Heart right ventricle (tissue), 16 donors: ENCODE measurements around the gene CLEC20A. TPM values are rescaled to one million over a fixed set of nuclear protein-coding genes. Genes with fewer than 3 reads are reported as not detected.

ENCODE experiments used
- ATAC-seq, 8 donors: fragments of 200-7000 bp; cut with Tn5 transposase; one replicate each; pipeline ENCODE4 v1.9.1; 2020; ENCODE audit warnings: mild to moderate bottlenecking in 8 of 8, moderate library complexity in 8 of 8, moderate number of reproducible peaks in 1 of 8
- DNase-seq, 2 donors: peaks; one replicate each; pipeline ENCODE4 v3.0.0-alpha.2; 2020
- H3K27ac ChIP-seq, 10 donors: fragments of 200-600 bp; sonication (generic) in 2 of 10; one replicate each; pipeline versions ENCODE4 v1.5.0 to v1.8.0; 2020 to 2022; ENCODE audit warnings: mild to moderate bottlenecking in 3 of 10
- H3K27me3 ChIP-seq, 7 donors: fragments of 200-600 bp; one replicate each; pipeline ENCODE4 v1.8.0; 2021 to 2022; ENCODE audit warnings: mild to moderate bottlenecking in 2 of 7
- H3K36me3 ChIP-seq, 9 donors: fragments of 200-600 bp; sonication (generic) in 1 of 9; one replicate each; pipeline versions ENCODE4 v1.5.0 to v1.8.0; 2020 to 2022; ENCODE audit warnings: mild to moderate bottlenecking in 2 of 9
- H3K4me1 ChIP-seq, 9 donors: fragments of 200-600 bp; sonication (generic) in 1 of 9; one replicate each; pipeline versions ENCODE4 v1.5.0 to v1.8.0; 2020 to 2022; ENCODE audit warnings: mild to moderate bottlenecking in 4 of 9
- H3K4me3 ChIP-seq, 10 donors: fragments of 200-600 bp; sonication (generic) in 2 of 10; one replicate each; pipeline versions ENCODE4 v1.5.0 to v1.8.0; 2020 to 2022; ENCODE audit warnings: mild to moderate bottlenecking in 7 of 10, moderate library complexity in 2 of 10
- H3K9me3 ChIP-seq, 11 donors: fragments of 200-600 bp in 10 of 11; sonication (generic) in 2 of 11; one replicate each; pipeline versions ENCODE4 v1.5.0 to v1.8.0; 2013 to 2022; ENCODE audit warnings: mild to moderate bottlenecking in 2 of 11, control low read depth in 1 of 11, moderate library complexity in 1 of 11
- CTCF ChIP-seq, 9 donors: fragments of 200-600 bp; sonication (generic) in 2 of 9; IDR thresholded peaks; one replicate each; pipeline versions ENCODE4 v1.5.0 to v1.8.0; 2021 to 2022; ENCODE audit warnings: antibody characterized with exemption in 9 of 9, mild to moderate bottlenecking in 5 of 9, moderate library complexity in 1 of 9
- WGBS, 2 donors: extraction: QIAGEN DNeasy Blood & Tissue Kit; methylation state at CpG; one replicate each; pipeline ENCODE4 v1.1.7; 2013; ENCODE audit warnings: inconsistent platforms in 1 of 2; 5-methylcytosine and 5-hydroxymethylcytosine counted together
- intact Hi-C, 10 donors: fragments of 100-400 bp; cut with DNase I; formaldehyde crosslinking; loops; one replicate each; pipeline versions ENCODE4 v1.11.1 to v1.14.2; 2022
- long read RNA-seq, 3 donors: library from polyadenylated mRNA; unstranded; transcript quantifications; one replicate each; pipeline ENCODE4 v2.0.0, GENCODE V29; 2020 to 2021
- polyA plus RNA-seq, 2 donors: library from polyadenylated mRNA; stranded (reverse); fragments of 200-250 nt; gene quantifications; one replicate each; pipeline ENCODE4 v1.2.3, GENCODE V29; 2013
- total RNA-seq, 10 donors: library from RNA; stranded (reverse); fragmentation: NEBNext Ultra II Directional in 3 of 10; extraction: Animal tissue kit (Norgen Biotek cat#: 25700) in 3 of 10; gene quantifications; one replicate each; pipeline versions ENCODE4 v1.2.1 to v1.2.4, GENCODE V29; 2021 to 2023
- donor health status: Arrhythmogenic right ventricular cardiomyopathy.
- donor health status: ischemic (EF 13 %, LVEDD 7.1; RV severe dilation, severe dysfunction).
- donor health status: healthy with polysubstance abuse.
- donor health status: DM: no; HTN: yes; CAD: no.
- donor health status: DM: no; HTN: no; CAD: no.
- donor health status: ischemic (EF 25% LVEDD 6.9; RV normal size, moderate dysfunction).
- donor health status: ischemic (EF 25% LVEDD 5.7; RV mildly dilated, moderate dysfunction).
- donor health status: healthy.
- donor health status: DM: yes; HTN: yes; CAD: no.
- donor health status: Ischemic cardiomyopathy.
- donor health status: ischemic (EF 35%, LVEDD 5.7; RV mildly dilated, moderate dysfunction).
- donor health status: nonischemic (EF 11% LVEDD 7.7; RV severe dilation, severe dysfunction).
- donor health status: DM: yes; HTN: yes; CAD: no.
- donor health status: PGD.
- donor health status: ischemic (EF 29% LVEDD 5.4; RV normal size, mild dysfunction).
- donor health status: nonischemic (EF 23%, LVEDD 6.1; RV moderate dilation, normal function).

CLEC20A gene
- total RNA-seq = not detected
- not detected for polyA plus RNA-seq
- long read RNA-seq, donor 1 = 0 reads
- long read RNA-seq, donor 2, partial matches to known transcripts = 0 of 1 reads
- long read RNA-seq, donor 2, other reads (novel, unspliced or antisense) = 1 of 1 reads
- long read RNA-seq, donor 3 = 0 reads

DNA sequence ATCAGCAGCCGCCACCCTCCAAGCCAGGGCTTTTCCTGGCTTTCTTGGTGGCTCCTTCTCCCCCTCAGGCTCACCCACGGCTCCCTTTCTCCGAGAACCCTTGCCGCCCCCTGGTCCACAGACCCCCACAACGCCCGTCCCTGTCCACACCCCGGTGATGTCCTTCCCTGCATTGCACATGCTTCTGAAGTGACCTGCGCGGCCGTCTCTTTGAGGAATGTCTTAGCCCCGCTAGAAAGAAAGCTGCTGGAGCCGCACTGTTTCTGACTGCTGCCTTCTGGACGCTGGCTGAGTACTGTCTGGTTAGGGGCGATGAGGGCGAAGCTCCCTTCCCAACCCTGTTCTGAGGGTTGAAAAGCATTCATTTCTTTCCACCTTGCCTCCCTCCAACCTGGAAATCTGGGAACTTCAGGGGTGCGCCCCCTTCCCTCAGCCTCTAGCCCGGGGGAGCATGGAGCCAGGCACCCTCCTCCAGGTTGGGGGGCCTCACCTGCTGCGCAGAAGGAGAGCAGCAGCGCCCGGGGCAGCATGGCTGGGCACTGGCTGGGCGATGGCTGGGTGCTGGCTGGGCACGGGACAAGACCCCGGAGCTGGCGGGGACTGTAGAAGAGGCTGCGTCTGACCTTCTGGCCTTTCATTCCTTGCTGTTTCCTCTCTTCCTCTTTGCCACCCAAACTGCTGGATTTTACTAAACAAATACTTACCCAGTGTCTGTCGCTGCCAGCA is at the start of gene CLEC20A:
Gene CLEC20A (minus strand): TSS at position 555 of the 726 bp plus-strand sequence. CDS start 25 bp downstream, at position 530.
- peaks cover 0 to 12% (median 0%) of the 10 kb centered on the region in 9 donors for H3K4me1 ChIP-seq
- no peaks in the 10 kb centered on the region for H3K27me3 ChIP-seq
- H3K4me3 ChIP-seq = no peak within 1 kb of the TSS
- ATAC-seq (no peak), DNase-seq (no peak)
- H3K9me3 ChIP-seq = no peaks in the 10 kb centered on the region
- no peak for TF ChIP-seq CTCF (IDR thresholded peaks at IDR 0.05)
- intact Hi-C loops = loop anchor here in 1 of 10 donors (10.0 kb wide), 1 partner anchor 192 kb away; no protein-coding TSS in a partner anchor
- WGBS, 2 donors = 95 to 96% methylated on average over 26 of the region's 26 CpGs
- no peak within 1 kb of the TSS for H3K27ac ChIP-seq
- no peaks in the 10 kb centered on the region for H3K36me3 ChIP-seq

- Histone ChIP-seq H3K27me3 (no peaks in the 10 kb centered on the region), H3K4me3 (no peak overlapping the region), H3K27ac (no peak overlapping the region), H3K4me1 (peaks cover 0 to 22% (median 13%) of the 10 kb centered on the region in 9 donors), H3K9me3 (no peaks in the 10 kb centered on the region), H3K36me3 (peaks cover 0 to 3% (median 0%) of the 10 kb centered on the region in 9 donors)
- intact Hi-C loops = loop anchor here in 7 of 10 donors (5.0 kb wide), 3 partner anchors 208 to 823 kb away; partner anchors contain the start of gene AXDND1 (in 1 of the 7)
- WGBS, 2 donors = 84 to 86% methylated on average over 9 of the region's 9 CpGs
- ATAC-seq (no peak), DNase-seq (no peak)
- TF ChIP-seq CTCF (IDR thresholded peaks at IDR 0.05) = no peak
These were observed 47.8 kb upstream of the CLEC20A start for GRCh38 chr1:178544531-178544930.

GRCh38 chr1:178543290-178543607 is 46.5 kb upstream of the CLEC20A start:
- H3K4me3 ChIP-seq = peak overlapping the region; percentile 50 to 87 (median 66)
- H3K27me3 ChIP-seq = no peaks in the 10 kb centered on the region
- no peaks in the 10 kb centered on the region for H3K9me3 ChIP-seq
- H3K27ac ChIP-seq = peak overlapping the region in 8 of 10 donors; percentile 70 to 88 (median 84)
- DNase-seq (no peak), ATAC-seq (peak in 5 of 8 donors; percentile 1 to 40 (median 7))
- H3K36me3 ChIP-seq = peaks cover 0 to 3% (median 0%) of the 10 kb centered on the region in 9 donors
- no peak for TF ChIP-seq CTCF (IDR thresholded peaks at IDR 0.05)
- H3K4me1 ChIP-seq = peaks cover 0 to 30% (median 16%) of the 10 kb centered on the region in 9 donors
- 12 to 31% methylated on average over 10 of the region's 10 CpGs for WGBS, 2 donors
- intact Hi-C loops = loop anchor here (1.0 to 5.0 kb wide), 7 partner anchors 184 to 824 kb away; partner anchors contain the start of gene AXDND1 (in 1 of the 10)

- Histone ChIP-seq H3K4me3 (peak overlapping the region; percentile 50 to 87 (median 66)), H3K4me1 (peaks cover 0 to 34% (median 18%) of the 10 kb centered on the region in 9 donors), H3K9me3 (no peaks in the 10 kb centered on the region), H3K27me3 (no peaks in the 10 kb centered on the region), H3K27ac (peak overlapping the region; percentile 4 to 88 (median 80)), H3K36me3 (peaks cover 0 to 3% (median 0%) of the 10 kb centered on the region in 9 donors)
- peak; percentile 90 to 94 for DNase-seq
- WGBS, 2 donors = 1 to 2% methylated on average over 64 to 66 of the region's 66 CpGs
- intact Hi-C loops = loop anchor here (1.0 to 5.0 kb wide), 8 partner anchors 184 to 825 kb away; partner anchors contain the start of gene AXDND1 (in 1 of the 10)
- ATAC-seq = peak; percentile 88 to 97 (median 92)
- peak; percentile 91 to 100 (median 99) for TF ChIP-seq CTCF (IDR thresholded peaks at IDR 0.05)
These were observed 46.0 kb upstream of the CLEC20A start for GRCh38 chr1:178542554-178543289.
